Activated CD8-positive, alpha-beta memory T cell treated with anti-CD3 and anti-CD28 coated beads, Interleukin-2, amount 50 U/mL, for 1 hour (primary cell): ENCODE measurements around the gene STK17A.
"Not testable (repeated sequence)": the region's sequence is repeated elsewhere in the genome, so short reads cannot be mapped to it uniquely, and the experiment has no call there.

Source experiments
- DNase-seq: peaks from one replicate; pipeline ENCODE4 v3.0.0-alpha.2; 2020; ENCODE audit errors: extremely low read depth

Gene STK17A

DNA sequence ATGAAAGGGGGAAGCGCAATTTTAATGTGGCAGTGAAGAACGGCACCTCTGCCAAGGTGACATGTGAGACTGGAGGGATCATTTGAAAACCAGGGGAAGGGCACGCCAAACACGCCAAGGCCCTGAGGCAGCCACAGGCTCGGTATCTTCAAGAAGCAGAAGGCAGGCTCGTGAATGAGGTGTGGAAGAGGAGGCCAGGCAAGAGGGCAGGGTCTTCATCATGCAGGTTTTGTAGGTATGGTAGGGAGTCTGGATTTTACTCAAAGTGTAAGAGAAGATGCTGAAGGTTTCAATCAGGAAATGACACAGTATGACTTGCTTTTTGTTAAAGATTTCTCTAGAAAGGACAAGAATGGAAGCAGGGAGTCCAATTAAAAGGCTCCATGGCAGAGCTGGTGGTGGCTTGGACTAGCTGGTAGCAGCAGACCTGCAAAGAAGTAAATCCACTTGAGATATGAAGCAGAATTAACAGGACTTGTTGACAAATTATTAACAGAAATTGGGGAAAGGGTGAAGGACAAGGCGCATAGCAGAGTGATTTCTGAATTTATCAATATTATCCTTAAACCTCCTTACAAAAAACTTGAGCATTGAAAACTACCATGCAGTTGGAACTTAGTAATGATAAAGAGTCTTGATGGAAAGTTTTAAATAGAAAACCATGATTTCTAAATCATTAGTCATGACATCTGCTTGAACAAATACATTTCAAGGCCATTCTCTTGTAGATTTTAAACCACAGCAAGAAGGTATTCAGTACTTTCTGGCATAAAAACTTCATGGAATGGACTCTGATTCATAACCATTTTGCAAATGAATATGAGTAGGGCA is 76.0 kb downstream of the STK17A start:
- DNase-seq: no peak

DNA sequence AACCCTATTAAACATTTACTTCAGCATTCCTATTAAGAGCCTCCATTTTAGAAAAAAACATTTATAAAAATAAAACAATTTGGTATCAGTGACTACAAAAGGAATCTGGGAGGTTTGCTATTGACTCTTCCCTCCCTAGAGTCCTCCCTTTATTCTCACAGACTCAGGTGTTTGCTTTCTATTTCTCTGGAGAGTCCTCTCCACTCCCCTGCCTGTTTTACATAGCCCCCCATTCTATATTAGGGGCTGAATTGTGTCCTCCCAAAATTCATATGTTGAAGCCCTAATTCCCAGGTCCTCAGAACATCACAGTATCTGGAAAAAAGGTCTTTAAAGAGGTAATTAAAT is 76.6 kb downstream of the STK17A start:
- DNase-seq: no peak

DNA sequence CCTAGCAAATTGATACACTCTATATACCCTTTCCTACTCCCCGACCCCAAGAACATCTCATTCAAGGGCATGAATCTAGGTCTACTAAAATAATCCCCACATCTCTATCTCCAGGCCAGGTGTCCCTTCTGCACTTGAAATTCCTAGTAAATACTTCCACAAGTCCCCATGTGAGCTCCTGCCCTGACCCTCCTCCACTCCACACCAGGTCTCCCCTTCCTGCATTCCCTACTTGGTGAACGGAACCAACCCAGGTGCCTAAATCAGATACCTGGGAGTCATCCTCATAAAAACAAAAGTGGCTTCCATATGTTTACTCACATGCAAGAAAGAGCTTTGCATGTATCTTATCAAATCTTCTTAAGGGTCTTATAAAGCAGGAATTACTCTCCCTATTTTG is 77.2 kb downstream of the STK17A start:
- DNase-seq: no peak

DNA sequence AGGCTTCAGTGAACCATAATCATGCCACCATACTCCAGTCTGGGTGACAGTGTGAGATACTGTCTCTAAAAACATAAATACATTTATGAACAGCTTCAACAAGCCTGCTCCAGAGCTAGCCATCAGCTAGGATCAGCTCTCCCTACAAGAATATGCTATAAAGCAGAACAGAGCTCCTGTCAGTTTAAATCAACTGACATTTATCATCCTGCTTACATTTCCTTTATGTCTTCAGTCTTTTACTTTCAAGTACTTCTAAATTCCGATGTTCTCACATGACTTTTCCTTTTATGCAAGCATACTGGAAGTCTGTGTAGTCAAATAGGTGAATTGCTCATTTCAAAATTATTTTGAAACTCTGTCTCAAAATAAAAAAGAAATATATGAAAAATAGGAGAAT is 81.8 kb downstream of the STK17A start:
- no peak for DNase-seq

DNA sequence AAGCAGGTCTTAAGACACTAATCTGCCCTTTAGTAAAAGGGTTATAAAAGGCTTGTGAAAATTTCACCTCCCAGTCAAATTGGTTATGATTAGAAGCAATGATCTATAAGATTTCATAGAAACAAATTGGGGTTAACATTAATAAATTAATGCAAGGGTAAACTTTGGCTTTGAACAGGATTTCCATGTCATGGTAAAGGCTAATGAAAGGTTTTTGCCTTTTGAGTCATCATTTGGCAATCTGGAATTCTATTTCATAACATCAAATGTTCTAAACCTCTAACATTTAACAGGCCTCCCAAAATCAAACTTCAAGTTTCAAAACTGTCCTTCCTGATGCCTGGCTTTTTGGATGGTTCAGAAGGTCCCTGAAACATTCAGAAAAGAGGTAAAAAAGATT is 84.0 kb downstream of the STK17A start:
- DNase-seq: no peak

DNA sequence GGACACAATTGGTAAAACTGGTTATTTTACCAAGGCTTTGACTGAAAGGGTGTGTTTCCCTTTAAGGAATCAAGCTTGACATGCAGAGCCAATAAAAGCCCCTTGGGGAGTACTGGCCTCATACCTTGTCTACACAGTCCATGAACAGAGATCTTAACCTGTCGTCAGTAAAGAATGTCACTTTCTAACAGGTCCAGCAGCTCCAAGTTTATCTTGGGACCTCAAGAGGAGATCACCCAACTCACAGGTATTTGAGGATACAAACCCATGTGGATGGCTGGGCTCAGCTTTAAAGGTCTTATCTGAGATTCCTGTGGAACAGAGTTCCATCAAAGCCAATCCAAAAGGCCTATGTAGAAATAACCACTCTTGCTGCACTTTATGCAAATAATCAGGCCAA is 85.1 kb downstream of the STK17A start:
- DNase-seq: no peak

DNA sequence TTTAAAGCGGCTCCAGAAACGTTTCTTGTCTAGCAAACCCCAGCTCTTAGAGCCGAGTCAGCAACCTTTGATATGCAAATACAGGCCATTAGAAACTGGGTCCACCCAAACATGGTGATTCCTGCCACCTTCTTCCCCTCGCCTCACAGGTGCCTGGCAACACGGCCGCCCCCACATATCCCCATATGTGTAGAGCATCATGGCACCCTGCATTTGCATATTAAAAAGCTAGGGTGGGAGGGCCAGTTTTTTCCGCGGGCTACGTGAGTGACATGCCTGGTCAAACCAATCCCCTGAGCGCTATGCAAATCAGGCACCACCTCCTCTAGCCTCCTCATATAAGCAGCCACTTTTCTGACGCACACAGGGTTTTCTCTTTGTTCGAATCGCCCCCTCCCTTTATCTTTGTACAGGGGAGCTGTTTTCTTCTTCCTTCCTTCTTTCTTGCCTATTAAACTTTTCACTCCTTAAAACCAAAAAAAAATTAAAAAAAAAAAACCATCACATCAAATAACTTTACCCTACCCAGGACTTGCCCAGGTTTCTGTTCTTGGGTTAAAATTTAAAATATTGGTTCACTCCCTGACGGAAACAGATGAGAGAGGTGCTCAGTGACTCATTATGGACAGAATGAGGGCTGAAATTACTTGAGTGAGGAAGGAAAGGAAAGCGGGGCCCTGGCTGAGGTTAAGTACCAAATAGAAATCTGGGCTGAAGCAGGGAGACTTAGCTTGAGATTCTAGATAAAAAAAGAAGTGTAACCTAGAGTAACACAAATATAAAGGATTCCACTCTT is 86.6 kb downstream of the STK17A start:
- no peak for DNase-seq

DNA sequence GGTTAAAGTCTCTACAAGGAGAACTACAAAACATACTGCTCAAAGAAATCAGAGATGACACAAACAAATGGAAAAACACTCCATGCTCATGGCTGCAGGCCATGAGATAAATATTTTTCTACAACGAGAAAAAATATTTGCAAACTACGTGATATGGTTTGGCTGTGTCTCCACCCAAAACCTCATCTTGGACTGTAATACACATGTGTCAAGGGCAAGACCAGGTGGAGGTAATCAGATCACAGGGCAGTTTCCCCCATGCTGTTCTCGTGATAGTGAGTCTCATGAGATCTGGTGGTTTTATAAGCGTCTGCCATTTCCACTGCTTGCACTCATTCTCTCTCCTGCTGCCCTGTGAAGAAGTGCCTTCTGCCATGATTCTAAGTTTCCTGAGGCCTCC is 88.6 kb downstream of the STK17A start:
- DNase-seq: no peak

DNA sequence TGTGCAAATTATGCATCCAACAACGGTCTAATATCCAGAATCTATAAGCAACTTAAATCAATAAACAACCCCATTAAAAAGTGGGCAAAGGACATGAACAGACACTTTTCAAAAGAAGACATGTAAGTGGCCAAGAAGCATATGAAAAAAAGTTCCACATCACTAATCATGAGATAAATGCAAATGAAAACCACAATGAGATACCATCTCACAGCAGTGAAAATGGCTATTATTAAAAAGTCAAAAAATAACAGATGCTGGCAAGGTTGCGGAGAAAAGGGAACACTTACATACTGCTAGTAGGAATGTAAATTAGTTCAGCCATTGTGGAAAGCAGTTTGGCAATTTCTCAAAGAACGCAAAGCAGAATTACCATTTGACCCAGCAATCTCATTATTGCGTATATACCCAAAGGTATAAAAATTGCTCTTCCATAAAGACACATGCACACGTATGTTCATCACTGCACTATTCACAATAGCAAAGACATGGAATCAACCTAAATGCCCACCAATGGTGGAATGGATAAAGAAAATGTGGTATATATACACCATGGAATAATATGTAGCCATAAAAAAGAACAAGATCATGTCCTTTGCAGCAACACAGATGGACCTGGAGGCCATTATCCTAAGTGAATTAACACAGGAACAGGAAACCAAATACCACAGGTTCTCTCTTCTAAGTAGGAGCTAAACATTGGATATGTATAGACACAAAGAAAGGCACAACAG is 90.5 kb downstream of the STK17A start:
- not testable (repeated sequence) for DNase-seq

DNA sequence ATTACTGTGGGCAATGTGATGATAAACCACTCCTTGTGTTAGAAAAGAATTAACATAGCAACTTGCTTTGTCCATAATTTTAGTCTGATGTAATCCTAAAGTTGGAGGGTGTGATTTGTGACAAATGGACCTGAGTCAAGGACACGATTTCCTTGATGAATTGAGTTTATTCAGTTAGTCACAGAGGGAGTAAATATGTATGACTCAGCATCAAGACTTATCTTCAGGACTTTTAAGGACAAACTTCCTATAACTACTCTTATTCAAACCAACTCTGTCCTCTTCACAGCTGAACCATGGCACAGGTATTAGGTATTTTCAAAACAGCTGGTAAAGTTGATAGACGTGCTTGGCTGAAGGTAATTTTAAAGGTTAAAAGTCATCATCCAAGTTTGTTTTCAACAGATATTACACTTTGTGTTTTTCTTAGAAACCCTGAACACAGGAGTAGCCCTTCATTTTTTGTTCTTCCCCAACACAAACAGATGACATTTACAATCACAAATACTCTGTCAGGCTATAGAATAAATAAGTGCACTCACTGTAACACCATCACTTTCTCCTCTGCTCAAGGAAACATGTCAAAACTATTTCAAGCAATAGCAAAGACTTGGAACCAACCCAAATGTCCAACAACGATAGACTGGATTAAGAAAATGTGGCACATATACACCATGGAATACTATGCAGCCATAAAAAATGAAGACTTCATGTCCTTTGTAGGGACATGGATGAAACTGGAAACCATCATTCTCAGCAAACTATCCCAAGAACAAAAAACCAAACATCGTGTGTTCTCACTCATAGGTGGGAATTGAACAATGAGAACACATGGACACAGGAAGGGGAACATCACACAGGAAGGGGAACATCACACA is 91.9 kb downstream of the STK17A start:
- DNase-seq: no peak
